K562 (cell line): ENCODE results near the gene SCARB2. TPM values are rescaled to one million over a fixed set of nuclear protein-coding genes. Genes with fewer than 3 reads are reported as not detected.

ENCODE experiments used
- COPS2 ChIP-seq: fragments of 450-650 bp; conservative IDR thresholded peaks from 2 replicates; pipeline ENCODE4 v1.6.1; 2016; ENCODE audit warnings: mild to moderate bottlenecking, moderate library complexity
- ESRRA ChIP-seq: fragments of 450-650 bp; IDR thresholded peaks from 2 replicates; pipeline ENCODE4 v1.6.1; 2014; ENCODE audit warnings: low read depth, mild to moderate bottlenecking, moderate library complexity, borderline replicate concordance
- HDAC6 ChIP-seq: IDR thresholded peaks from 2 replicates; pipeline ENCODE4 v1.6.1; 2012; ENCODE audit warnings: low read depth, mild to moderate bottlenecking, control low read depth, inconsistent platforms, low read length, moderate library complexity
- KDM1A ChIP-seq, 2 experiments: fragments of 450-650 bp; IDR thresholded peaks; 2 replicates each; pipeline ENCODE4 v1.6.1; 2016; ENCODE audit warnings: mild to moderate bottlenecking in 2 of 2
- MGA ChIP-seq: fragments of 450-650 bp; IDR thresholded peaks from 2 replicates; pipeline ENCODE4 v1.6.1; 2016; ENCODE audit warnings: mild to moderate bottlenecking, moderate library complexity
- MTA2 ChIP-seq: fragments of 450-650 bp; IDR thresholded peaks from 2 replicates; pipeline ENCODE4 v1.6.1; 2016; ENCODE audit warnings: low read depth
- NBN ChIP-seq: fragments of 450-650 bp; IDR thresholded peaks from 2 replicates; pipeline ENCODE4 v1.6.1; 2016; ENCODE audit warnings: low read depth, mild to moderate bottlenecking
- NFATC3 ChIP-seq: fragments of 450-650 bp; IDR thresholded peaks from 2 replicates; pipeline ENCODE4 v1.6.1; 2017; ENCODE audit warnings: mild to moderate bottlenecking
- PRPF4 ChIP-seq: fragments of 200-400 bp; formaldehyde crosslinking; IDR thresholded peaks from one replicate; pipeline ENCODE4 v1.6.1; 2017; ENCODE audit warnings: low read length, low read depth, mild to moderate bottlenecking; ENCODE audit not compliant: insufficient read depth, poor library complexity, severe bottlenecking
- PYGO2 ChIP-seq: fragments of 450-650 bp; IDR thresholded peaks from 2 replicates; pipeline ENCODE4 v1.6.1; 2016; ENCODE audit warnings: mild to moderate bottlenecking, missing genetic modification characterization, moderate library complexity, missing compliant biosample characterization
- RHOXF2B ChIP-seq: fragments of 250-450 bp; sonication (Bioruptor Pico); conservative IDR thresholded peaks from 2 replicates; pipeline ENCODE4 v1.5.1; 2021
- SRF ChIP-seq, 2 experiments: fragments of 250-450, 450-650 bp in 1 of 2; sonication (Bioruptor Pico) in 1 of 2; sonication (generic) in 1 of 2; formaldehyde crosslinking; IDR thresholded peaks; 2 replicates each; pipeline versions ENCODE4 v1.5.0 to v1.5.1; 2020 to 2022; ENCODE audit warnings: mild to moderate bottlenecking in 1 of 2, missing genetic modification reagents in 1 of 2
- TAL1 ChIP-seq: fragments of 450-650 bp; IDR thresholded peaks from 2 replicates; pipeline ENCODE4 v1.6.1; 2016; ENCODE audit warnings: mild to moderate bottlenecking
- ZFP30 ChIP-seq: fragments of 250-450 bp; sonication (Bioruptor Pico); IDR thresholded peaks from 2 replicates; pipeline ENCODE4 v1.8.0; 2022; ENCODE audit warnings: moderate library complexity, mild to moderate bottlenecking, inconsistent platforms, borderline replicate concordance
- ZNF212 ChIP-seq: fragments of 450-650 bp; formaldehyde crosslinking; IDR thresholded peaks from 2 replicates; pipeline ENCODE4 v1.4.0; 2020; ENCODE audit warnings: mild to moderate bottlenecking
- ZNF282 ChIP-seq: sonication (generic); formaldehyde crosslinking; IDR thresholded peaks from 2 replicates; pipeline ENCODE4 v1.8.1; 2023; ENCODE audit warnings: missing genetic modification reagents
- ZNF354B ChIP-seq: fragments of 250-450 bp; sonication (Bioruptor Pico); IDR thresholded peaks from 2 replicates; pipeline ENCODE4 v1.4.0; 2020
- polyA plus RNA-seq, 8 experiments: library from polyadenylated mRNA; depleted of rRNA in 4 of 8; stranded (reverse) in 5 of 8; unstranded in 3 of 8; fragments of >200 nt; fragmentation: Nextera tagmentation in 2 of 8; fragmentation: Illumina TruSeq in 1 of 8; extraction: Ambion mirVana in 2 of 8; extraction: Trizol in 1 of 8; gene quantifications; 2 replicates each; pipeline versions ENCODE4 v1.2.1 to v1.2.3, GENCODE V29; 2011 to 2014; ENCODE audit warnings: inconsistent platforms in 1 of 8, missing spikeins in 1 of 8
- total RNA-seq, 7 experiments: library from RNA; depleted of rRNA in 6 of 7; stranded (reverse); fragments of >200 nt in 6 of 7; fragmentation: Illumina TruSeq in 2 of 7; extraction: Trizol in 2 of 7; gene quantifications; 2 replicates each; pipeline versions ENCODE4 v1.2.1 to v1.2.3, GENCODE V29; 2011 to 2021; ENCODE audit warnings: low replicate concordance in 1 of 7
- TF ChIP-seq, protein P1 (sequence below), 2 experiments: fragments of 250-450 bp in 1 of 2; fragments of 450-650 bp in 1 of 2; sonication (Bioruptor Pico) in 1 of 2; IDR thresholded peaks; 2 replicates each; pipeline versions ENCODE4 v1.6.1 to v1.8.0; 2016 to 2021; ENCODE audit warnings: mild to moderate bottlenecking in 2 of 2, moderate library complexity in 2 of 2, missing compliant biosample characterization in 1 of 2, missing genetic modification characterization in 1 of 2

The SCARB2 gene
- total and polyA plus RNA-seq, 9 of the 15 experiments (the other 6 are each of a cell fraction or from before 2014, with no cell fraction given) = 6.1 to 25.8 (median 17.8) TPM

DNA sequence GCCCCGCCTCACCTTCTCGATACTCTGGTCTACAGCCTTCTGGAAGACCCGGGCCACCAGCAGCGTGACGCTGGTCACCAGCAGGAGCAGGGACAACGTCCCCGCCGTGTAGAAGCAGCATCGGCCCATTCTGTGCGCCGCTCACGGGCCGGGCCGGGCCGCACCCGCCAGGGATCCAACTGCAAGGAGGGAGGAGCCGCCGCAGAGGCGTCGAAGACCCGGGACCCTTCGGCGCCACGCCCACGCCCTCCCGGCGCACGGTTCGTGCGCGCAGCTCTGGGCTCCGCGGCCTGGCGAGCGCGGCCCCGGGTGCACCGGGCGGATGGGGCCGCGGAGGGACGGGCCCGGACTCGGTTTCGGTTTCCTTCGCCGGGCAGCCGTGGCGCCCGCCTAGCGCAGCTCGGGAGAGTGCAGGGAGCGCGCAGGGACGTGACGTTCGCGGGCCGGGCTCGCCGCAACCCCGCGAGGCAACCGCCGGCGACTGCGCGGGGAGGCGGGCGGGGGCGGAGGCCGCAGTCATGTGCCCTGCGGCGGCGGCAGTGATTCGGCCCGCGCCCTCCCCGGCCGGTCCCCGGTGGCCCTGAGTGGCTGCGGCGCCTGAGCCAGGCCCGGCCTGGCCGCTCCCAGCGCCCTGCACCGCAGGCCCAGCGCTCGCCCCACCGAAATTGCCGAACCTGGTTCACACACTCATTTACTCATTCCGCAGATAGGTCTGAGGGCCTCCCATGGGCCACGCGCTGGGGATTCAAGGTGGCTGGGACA, at the start of gene SCARB2 (continued):
- TF ChIP-seq, protein P1, sequence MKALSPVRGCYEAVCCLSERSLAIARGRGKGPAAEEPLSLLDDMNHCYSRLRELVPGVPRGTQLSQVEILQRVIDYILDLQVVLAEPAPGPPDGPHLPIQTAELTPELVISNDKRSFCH (CRISPR knock-in tag; IDR thresholded peaks at IDR 0.05) = no peak
- TF ChIP-seq, protein P1 (tag; IDR thresholded peaks at IDR 0.05) = 0 out of 2 replicates have a peak, but pooled peaks have one; percentile 40
- TF ChIP-seq RHOXF2B (CRISPR knock-in tag) (no peak), ZFP30 (CRISPR knock-in tag) (no peak), HDAC6 (no peak), TAL1 (no peak), NFATC3 (no peak), NBN (no peak), PYGO2 (tag) (no peak), MGA (no peak), MTA2 (no peak), SRF (CRISPR knock-in tag; IDR thresholded peaks at IDR 0.05) (no peak), ZNF212 (no peak), ESRRA (peak; percentile 74; the same call in 1 of the 2 replicates), KDM1A (IDR thresholded peaks at IDR 0.05) (no peak), COPS2 (no peak), ZNF354B (CRISPR knock-in tag) (no peak), ZNF282 (no peak), PRPF4 (no peak)
